G401 (cell line): ENCODE data around the gene ALAS1. TPM values are rescaled to one million over a fixed set of nuclear protein-coding genes. Genes with fewer than 3 reads are reported as not detected.

ENCODE experiments used
- DNase-seq: peaks from one replicate; pipeline ENCODE4 v3.0.0-alpha.2; 2015; ENCODE audit warnings: low spot score
- in situ Hi-C: cut with HindIII; loops from 2 replicates; pipeline ENCODE4 v1.10.0; 2016; ENCODE audit warnings: low sequenced_read_pairs, mixed read lengths
- total RNA-seq: library from RNA; depleted of rRNA; stranded (reverse); fragments of >200 nt; shearing (Covaris generic); gene quantifications from 2 replicates; pipeline ENCODE4 v1.2.3, GENCODE V29; 2014

Gene ALAS1
- total RNA-seq, 1 experiment from 2014 or later, result 66.7 TPM

DNA sequence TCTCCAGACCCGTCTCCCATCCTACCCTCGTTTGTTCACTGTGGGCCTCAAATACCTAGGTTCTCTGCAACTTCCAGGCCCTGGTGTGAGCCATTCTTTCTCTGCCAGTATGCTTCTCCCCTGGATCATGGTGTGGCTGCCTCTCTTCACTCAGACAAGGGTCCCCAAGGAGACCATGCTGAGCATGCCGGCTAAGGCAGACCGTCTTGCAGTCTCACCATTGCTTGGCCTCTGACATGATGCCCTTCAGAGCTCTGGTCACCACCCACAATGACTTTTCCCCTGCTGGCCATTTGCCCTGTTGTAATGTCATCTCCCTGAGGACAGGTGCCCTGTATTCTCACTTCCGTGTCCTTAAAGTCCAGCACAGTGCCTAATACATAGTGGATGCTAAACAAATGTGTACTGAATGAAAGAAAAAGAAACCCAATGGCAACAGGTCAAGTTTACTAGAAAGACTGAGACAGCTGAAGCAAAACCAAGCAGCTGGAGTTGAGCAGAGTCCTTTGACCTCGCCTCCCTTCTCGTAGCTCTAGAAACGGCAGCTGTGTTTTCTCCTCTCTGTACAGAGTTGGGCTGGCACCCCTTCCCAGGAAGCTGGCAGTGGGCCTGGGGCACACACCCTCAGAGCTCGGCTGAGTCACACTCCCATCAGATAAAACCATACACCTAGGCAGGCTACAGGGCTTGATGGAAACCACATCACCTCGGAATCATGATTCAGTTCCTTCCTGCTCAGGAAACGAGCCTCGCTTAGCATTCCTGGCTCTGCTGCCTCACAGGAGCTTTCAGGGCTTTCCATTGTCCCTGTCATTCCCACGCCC is 18.8 kb downstream of the ALAS1 start:
- DNase-seq, result no peak
- in situ Hi-C loops, result no loop called here

DNA sequence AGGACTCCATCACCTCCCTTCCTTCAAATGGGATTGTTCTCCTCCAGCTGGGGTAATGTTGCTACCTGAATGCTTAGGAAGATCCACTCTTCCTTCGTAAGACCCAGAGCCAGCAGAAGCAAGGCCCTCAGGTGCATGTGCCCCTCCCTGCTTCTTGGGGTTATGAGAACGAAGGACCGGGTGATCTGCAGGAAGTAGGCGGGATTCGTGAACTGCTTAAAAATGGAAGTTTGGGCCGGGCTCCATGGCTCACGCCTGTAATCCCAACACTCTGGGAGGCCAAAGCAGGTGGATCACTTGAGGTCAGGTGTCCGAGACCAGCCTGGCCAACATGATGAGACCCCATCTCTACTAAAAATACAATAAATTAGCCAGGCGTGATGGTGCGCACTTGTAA is 19.4 kb downstream of the ALAS1 start:
- DNase-seq, result no peak

DNA sequence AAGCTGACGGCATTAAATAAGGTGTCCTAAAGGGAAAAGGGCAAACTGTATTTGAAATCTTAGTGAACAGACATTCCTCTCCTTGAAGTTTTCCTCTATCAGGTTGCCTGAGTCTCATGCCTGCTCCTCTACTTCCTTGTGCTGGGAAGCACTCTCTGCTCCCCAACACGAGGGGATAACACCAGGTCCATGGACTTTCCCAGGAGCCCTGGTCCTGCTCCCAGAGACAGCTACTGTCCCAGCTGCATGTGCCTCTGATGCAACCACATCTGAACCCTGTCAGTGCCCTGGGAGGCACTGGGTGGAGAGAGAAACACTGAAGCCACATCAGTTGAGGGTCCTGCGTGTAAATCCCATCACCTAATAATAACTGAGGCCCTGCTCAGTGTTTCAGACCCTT is 20.1 kb downstream of the ALAS1 start:
- in situ Hi-C loops, result no loop called here
- DNase-seq, result no peak

More for the DNA sequence above, 19.4 kb downstream of the ALAS1 start:
- in situ Hi-C loops, result no loop called here

DNA sequence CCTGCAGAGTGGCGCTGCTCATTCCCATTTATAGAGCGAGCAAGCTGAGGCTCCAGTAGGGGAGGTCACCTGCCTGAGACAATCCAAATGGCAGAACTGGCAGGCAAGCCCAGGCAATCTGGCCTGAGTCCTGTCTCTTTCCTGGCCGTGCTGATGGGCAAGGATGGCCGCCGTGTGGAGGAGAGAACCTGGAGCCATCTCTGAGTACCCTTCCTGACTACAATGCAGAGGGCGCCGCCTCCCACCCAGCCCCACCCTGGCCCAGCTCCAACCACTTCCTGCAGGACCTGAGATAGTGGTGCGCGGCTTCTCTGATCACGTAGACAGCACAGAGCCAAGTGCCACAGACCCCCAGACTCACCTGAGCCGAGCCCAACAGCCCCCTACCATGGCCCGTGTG is 20.5 kb downstream of the ALAS1 start:
- in situ Hi-C loops, result no loop called here
- peak; percentile 91 for DNase-seq

DNA sequence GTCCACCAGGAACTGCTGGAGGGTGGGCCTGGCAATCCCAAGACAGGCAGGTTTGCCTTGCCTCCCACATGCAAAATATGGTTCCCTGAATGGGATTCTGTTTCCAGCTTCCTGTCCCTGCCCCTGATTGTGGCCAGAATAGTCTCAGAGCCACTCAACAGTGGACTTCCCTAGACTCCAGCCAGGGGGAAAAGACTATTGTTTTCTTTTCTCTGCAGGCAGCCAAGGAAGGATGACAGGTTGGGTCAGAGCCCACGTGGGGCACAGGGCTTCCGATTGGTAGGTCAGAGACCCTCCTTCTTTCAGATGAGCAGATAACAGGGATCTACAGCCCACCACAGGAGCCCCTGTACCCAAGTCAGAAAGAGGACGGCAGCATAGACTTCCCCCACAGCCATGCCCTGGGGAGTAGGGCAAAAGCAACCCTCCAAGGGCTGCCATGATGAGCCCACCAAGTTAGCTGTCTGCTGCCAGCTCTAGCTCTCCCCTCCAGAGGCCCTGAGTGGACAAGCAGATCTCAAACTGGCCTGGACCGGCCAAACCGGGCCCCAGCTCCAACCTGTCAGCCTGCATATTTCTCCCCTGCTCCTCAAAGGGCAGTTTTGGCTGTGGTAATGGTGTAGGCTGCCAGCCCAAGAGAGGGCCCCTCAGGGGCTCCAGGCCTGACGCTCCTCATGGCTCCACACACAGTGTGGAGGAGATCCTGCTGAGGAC is 21.1 kb downstream of the ALAS1 start:
- in situ Hi-C loops, result no loop called here
- DNase-seq, result peak; percentile 65

DNA sequence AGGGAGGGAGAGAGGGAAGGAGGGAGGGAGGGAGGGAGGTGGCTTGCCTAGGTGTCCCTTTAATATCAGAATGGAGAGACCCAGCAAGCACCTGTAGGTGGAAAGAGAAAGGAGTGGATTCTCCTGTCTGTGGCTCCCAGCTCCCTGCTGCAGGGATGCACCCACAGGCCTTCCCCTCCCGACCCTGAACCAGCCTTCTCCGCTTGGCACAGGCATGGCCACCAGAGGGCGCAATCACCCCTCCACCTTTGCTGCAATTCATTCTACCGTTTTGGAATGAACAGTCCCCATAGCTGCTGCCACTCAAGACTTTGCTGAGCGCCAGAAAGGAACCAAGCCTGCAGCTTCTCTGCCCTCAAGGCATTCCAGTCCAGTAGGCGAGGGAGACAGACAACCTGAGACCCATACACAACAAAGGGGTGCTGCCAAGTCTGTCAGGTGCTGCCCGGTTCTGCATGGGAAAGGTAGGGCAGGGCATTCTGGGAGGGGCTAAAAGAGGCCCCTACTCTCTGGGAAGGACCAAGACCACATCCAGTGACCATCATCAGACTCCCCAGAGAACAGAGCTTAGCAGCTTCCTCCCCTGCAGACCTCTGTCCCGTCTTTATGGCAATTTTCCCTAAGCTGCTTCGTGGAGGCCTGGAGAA is 22.5 kb downstream of the ALAS1 start:
- DNase-seq, result peak; percentile 93
- in situ Hi-C loops, result no loop called here

DNA sequence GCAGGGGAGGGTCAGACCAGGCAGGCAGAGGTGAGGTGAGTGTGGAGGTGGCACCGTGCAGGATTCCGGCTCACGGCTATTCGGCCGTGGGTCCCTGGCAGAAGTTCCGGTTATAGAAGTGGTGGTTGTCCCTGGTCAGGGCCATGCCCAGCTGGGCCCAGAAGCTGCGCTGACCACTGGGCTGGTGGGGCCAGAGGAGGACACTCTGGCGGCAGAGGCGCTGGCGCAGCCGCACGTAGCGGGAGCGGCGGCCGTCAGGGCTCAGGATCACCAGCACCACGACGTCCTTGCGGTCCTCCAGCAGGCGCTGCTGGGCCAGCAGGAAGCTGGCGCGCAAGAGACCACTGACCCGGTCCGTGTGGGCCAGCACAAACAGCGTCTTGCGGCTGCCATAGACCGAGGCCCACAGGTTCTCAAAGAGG is 23.2 kb downstream of the ALAS1 start:
- in situ Hi-C loops, result no loop called here
- DNase-seq, result no peak

DNA sequence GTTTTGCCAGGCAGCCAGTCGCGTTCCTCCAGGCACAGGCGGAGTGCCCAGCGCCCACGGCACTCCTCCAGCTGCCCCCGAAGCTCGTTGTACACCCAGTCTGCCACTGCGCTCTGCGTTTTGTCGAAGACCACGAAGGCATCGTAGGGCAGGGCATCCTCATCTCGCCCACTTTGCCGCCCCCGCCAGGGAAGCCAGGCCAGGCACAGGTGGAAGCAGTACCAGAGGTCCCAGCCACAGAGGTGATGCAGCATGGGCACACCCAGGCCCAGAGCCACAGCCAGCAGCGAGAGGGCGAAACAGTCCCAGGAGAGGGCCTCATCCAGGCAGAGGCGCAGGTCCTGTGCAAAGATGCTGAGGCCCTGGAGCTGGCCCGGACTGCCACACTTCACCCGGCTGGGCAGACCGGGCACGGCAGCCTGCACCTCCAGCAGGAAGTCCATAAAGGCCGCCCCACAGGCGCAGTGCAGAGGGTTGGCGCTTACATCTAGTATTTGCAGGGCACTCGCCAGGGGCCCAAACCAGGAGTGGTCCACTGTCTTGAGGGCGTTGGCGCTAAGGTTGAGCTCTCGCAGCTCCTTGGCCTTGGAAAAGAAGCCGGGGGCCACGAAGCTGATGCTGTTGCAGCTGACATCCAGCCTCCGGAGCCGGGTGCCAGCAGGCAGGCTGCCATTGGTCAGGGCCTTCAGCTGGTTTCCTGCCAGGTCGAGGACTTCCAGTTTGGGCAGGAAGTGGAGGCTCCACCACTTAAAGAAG is 23.8 kb downstream of the ALAS1 start:
- in situ Hi-C loops, result no loop called here
- no peak for DNase-seq

DNA sequence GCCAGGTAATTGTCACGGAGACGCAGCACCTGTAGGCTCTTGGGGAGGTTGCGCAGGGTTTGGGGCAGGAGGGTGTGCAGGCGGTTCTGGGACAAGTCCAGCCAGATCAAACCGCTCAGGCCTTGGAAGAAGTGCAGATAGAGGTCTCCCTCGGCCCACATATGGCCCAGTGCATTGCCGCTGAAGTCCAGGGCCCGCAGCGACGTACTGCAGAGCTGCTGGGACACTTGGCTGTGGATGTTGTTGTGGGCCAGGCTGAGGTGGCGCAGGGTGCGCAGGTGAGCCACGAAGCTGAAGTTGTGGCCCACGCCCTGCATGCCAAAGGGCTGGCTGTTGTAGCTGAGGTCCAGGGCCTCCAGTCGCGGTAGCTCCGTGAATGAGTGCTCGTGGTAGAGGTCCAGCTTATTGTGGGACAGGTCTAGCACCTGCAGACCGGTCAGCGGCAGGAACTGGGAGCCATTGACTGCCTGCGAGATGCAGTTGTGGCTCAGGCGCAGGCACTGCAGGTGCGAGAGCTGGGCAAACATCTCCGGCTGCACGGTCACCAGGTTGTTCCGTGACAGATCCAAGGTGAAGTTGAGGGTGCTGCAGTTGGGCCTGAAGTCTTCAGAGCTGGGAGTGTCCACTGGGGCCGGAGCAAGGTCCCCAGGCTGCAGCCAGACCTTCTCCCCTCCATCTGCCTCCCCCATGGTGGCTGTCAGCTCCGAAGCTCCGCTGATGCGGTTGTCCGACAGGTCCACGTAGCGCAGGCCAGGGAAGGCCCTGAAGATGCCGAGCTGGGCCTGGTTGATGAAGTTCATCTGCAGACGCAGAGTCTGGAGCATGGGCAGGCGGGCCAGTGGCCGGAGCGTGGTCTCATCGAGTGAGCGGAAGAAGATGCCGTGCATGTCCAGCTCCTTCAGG is 24.6 kb downstream of the ALAS1 start:
- in situ Hi-C loops, result no loop called here
- DNase-seq, result peak; percentile 60

DNA sequence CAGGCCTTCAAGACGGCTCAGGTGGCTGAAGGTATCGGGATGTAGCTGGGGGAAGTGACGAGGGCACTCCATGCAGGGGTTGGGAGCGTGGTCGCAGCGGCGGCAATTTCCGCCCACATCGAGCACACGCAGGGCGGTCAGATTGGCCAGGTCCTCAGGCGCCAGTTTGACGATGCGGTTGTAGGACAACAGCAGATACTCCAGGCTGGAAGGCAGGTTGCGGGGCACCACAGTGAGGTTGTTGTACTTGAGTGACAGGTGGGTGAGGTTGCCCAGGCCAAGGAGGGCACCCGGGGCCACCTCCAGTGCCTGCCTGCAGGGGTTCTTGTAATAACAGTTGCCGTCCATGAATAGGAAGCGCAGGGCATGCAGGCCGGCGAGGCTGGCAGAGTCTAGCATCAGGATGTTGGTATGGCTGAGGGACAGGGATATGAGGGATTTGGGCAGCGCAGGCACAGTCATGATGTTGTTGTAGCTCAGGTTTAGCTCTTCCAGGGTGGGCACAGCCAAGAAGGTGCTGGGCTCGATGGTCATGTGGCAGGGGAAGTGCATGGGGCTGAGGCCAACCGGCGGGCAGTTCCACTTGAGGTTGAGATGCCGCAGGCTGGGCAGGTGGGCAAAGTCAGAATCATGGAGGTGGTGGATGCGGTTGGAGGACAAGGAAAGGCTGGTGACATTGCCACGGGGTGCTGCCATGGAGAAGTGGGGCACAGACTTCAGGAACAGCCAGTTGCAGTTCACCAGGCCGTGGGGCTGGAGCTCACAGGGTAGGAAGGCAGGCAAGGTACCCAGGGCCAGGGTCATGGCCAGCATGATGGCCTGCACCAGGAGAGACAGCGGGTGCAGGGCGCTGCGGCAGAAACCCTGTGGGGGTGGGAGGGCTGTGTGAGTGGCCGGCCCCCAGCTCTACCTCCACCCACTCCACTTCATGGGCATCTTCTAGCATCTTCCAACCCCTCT is 25.8 kb downstream of the ALAS1 start:
- DNase-seq, result no peak
- in situ Hi-C loops, result no loop called here

DNA sequence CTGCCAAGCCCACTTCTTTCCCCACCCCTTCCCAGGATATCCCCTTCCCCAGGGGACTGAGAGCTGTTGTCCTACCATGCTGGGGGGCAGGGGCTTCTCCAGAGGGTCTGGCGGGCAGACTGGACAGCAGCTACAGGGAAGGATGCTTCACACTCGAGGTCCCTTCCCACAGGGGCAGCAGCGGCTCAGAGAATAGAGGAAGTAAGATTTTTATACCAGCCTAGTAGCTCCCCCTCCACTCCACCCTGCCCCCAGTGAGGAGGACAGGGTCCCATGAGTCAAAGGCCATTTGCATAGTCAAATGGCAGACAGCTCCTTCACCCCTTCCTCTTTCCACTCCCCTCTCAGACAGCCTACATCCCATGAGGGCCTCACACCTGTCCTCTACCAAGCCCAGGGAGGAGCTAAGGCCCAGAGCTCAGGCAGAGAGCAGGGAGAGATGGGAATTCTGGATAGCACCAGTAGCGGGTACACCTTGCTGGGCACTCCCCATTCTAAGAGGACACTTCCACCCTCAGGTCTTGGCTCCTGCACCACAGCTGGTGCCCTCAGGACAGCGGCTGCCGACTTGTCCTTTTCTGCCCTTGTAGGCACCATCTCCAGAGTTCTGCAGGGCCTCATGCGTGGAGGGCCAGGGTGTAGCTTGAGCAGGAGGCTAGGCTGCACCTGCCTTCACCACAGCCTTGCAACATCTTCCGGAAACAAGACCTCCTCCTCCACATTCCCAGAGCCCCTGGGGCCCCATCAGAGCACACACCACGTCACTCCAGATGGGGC is 27.7 kb downstream of the ALAS1 start, which contains the start of gene TLR9:
Gene TLR9, minus strand, starts transcription at position 194 of the 777 bp plus-strand sequence. Its CDS starts 116 bp downstream, at position 78.
- no peak for DNase-seq
- in situ Hi-C loops, result no loop called here

DNA sequence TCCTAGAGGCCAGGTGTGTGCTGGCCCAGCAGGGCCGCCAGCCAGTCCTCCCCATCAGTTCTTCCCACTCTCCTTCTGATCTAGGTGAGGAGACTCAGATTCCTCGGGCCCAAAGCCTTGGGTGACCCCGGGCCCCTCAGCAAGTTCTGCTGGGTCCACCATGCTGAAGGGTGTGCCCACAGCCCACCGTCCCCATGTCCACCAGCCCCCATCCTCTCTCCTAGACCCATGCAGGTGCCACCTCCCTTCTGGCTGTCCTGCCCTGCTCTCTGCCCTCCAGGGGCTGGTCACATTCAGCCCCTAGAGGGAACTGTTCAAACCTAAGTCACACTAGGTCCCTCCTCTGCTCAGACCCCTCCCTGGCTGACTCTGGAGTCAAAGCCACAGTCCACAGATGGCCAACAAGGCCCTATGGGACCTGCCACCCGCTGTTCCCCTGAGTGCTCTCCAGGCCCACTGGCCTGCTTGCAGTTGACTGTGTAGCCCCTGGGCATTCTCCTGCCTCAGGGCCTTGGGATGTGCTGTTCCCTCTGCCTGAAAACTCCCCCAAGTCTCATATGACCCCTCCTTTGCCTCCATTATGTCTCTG is 28.4 kb downstream of the ALAS1 start:
- in situ Hi-C loops, result no loop called here
- no peak for DNase-seq

DNA sequence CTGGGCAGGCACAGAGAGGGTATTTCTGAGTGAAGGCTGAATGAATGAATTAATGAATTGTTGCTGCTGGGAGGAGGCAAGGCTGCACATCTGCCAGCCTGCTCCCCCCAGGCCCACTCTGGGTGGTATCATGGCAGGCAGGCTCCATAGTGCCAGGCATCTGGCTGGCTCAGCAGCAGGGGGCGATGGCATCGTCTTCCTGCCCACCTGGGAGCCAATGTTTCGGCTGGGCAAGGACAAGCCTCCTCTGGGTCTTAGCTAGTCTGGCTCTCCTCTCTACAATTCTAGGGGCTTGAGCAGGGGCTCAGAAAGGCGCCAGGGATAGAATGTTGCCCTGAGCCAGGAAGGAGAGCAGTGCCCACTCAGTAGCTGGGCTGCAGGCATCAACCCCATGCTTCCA is 29.2 kb downstream of the ALAS1 start:
- no peak for DNase-seq
- in situ Hi-C loops, result no loop called here

DNA sequence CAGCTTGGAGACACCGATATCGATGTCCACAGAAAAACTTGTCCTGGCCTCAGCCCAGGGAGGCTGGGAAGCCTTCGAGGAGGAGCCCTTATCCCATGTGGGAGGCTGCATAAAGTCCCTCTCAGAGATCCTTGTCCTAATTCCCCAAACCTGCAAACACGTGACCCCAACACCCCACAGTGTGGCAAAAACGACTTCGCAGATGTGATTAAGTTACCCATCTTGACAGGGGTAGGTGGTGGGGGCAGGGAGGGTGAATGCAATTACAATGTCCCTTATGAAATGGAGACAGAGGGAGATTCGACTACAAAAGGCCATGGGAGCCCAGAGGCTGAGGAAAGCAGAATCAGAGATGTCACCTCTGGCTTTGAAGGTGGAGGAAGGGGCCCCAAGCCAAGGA is 29.8 kb downstream of the ALAS1 start:
- DNase-seq, result no peak
- in situ Hi-C loops, result no loop called here

DNA sequence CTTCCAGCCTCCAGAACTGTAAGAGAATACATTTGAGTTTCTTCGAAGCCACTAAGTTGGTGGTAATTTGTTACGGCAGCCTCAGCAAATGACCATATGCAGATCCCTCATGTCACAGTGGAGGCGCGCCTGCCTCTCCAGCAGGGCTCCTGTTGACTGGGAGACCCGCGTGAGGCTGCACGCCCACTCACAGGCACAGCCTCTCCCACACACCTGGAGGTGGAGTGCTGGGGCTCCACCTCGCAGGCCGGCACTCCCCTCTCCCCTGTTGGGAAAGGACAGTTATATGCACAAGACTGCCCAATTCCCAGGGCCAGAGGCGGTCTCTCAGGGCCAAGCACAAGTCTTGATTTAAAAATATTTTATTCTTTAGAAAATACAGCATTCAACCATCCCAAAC is 30.3 kb downstream of the ALAS1 start:
- no peak for DNase-seq
- in situ Hi-C loops, result no loop called here

DNA sequence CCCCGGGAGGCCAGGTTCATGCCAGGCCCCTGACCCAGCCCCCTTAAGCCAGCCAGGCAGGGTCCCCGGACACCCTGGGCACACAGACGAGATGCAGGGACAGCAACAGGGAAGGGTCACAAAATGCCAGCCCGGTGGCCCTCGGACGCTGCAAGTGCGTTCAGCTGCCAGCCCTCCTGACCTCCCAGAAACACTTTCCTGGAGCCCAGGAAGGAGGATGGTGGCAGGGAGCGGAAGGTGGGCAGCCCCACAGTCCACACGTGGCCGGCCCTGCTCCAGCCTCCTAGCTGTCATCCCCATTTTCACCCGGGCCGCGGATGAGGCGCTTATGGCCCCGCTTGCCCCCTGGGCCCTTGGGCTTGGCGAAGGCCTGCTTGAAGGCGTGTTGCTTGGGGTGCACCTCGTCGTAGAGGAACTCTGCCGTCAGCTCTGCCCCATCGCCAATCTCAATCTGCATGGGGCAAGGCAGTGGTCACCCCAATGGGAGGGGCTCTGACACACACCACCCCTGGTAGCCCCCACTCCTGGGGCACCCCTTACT is 30.9 kb downstream of the ALAS1 start:
- in situ Hi-C loops, result no loop called here
- no peak for DNase-seq
